HG02885 (cell line): ENCODE data around the gene HAX1.
"Not testable (repeated sequence)": the region's sequence is repeated elsewhere in the genome, so short reads cannot be mapped to it uniquely, and the experiment has no call there.

Experiments
- ATAC-seq: cut with Tn5 transposase; IDR thresholded peaks from one replicate; pipeline ENCODE4 v1.9.1; 2021; ENCODE audit warnings: mild to moderate bottlenecking; ENCODE audit not compliant: unreplicated experiment, poor library complexity

Gene HAX1

DNA sequence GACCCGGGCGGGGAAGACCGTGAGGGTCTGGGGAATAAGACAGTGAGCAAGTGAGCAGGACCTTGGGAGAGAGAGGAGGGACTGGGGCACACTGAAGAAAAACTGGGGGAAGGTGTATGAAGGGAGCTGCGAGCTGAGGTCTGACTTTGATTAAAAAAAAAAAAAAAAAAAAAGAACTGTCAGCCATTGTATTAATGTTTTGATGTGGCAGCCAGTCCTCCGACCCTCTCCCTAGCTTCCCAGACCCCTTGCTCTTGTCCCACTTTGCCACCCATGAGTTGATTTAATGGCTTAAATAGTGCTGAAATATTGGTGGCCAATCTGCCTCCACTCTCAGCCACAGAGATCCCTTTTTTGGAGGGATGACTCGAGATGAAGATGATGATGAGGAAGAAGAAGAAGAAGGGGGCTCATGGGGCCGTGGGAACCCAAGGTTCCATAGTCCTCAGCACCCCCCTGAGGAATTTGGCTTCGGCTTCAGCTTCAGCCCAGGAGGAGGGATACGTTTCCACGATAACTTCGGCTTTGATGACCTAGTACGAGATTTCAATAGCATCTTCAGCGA is 652 bp downstream of the HAX1 start:
- no peak for ATAC-seq

GRCh38 chr1:154276797-154277196 is 4.4 kb downstream of the HAX1 start:
- no peak for ATAC-seq

- ATAC-seq = not testable (repeated sequence)
Observed at GRCh38 chr1:154287591-154287990, 15.2 kb downstream of the HAX1 start.

- no peak for ATAC-seq
Observed at GRCh38 chr1:154288661-154289060, 16.2 kb downstream of the HAX1 start.

GRCh38 chr1:154290921-154291320 is 18.5 kb downstream of the HAX1 start:
- ATAC-seq = no peak

- ATAC-seq = no peak
Observed at GRCh38 chr1:154295408-154296235, 23.2 kb downstream of the HAX1 start.

DNA sequence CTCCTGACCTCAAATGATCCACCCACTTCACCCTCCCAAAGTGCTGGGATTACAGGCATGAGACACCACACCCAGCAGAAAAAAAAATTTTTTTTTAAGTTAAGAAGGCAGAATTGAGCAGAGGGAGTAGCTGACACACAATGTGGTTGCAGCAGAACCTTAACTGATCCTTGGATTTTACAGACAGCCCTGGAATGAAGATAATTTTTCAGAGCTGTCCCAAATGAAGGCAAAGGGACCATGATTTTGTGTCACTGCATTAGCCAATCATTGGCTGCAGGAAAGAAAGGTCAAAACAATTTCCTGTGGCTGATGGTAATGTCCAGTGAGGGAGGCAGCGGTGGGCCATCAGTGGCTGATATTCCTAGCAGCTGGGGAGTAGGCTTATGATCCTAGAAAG is 29.2 kb downstream of the HAX1 start:
- ATAC-seq = no peak

DNA sequence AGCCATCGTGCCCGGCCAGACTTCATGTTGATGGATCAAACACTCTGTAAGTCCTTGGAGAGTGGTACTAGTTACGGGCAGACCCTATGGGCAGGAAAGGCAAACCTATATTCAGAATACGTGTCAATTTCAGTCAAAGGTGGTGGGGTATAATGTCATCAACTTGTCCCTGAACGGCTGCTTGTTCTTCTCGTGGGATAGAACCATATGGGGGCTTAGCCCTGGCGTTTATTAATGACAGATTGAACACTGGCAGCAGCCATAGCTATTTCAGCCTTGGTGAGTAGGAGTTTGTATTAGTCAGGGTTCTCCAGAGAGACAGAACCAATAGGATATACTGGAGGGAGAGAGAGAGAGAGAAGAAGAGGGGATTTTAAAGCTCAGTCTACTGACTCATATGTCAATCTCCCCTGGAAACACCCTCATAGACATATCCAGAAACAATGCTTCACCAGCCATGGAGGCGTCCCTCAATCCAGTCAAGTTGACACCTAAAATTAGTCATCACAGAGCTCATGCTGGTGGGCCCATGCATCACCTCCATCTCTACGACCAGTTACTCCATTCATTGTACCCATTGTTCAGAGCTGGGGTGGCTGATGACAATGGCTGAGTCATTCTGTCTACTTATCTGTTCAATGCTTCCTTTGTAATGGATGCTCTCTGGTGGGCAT is 32.4 kb downstream of the HAX1 start:
- ATAC-seq = no peak

GRCh38 chr1:154306151-154306550 is 33.7 kb downstream of the HAX1 start:
- ATAC-seq = no peak

- ATAC-seq = not testable (repeated sequence)
Observed at GRCh38 chr1:154307670-154308270, 35.3 kb downstream of the HAX1 start.

DNA sequence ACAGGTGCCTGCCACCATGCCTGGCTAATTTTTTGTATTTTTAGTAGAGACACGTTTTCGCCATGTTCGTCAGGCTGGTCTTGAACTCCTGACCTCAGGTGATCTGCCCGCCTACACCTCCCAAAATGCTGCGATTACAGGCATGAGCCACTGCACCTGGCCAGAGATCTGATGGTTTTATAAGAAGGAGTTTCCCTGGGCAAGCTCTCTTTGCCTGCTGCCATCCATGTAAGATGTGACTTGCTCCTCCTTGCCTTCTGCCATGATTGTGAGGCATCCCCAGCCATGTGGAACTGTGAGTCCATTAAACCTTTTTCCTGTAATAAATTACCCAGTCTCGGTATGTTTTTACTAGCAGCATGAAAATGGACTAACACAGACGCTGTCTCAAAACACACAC is 36.7 kb downstream of the HAX1 start:
- not testable (repeated sequence) for ATAC-seq

DNA sequence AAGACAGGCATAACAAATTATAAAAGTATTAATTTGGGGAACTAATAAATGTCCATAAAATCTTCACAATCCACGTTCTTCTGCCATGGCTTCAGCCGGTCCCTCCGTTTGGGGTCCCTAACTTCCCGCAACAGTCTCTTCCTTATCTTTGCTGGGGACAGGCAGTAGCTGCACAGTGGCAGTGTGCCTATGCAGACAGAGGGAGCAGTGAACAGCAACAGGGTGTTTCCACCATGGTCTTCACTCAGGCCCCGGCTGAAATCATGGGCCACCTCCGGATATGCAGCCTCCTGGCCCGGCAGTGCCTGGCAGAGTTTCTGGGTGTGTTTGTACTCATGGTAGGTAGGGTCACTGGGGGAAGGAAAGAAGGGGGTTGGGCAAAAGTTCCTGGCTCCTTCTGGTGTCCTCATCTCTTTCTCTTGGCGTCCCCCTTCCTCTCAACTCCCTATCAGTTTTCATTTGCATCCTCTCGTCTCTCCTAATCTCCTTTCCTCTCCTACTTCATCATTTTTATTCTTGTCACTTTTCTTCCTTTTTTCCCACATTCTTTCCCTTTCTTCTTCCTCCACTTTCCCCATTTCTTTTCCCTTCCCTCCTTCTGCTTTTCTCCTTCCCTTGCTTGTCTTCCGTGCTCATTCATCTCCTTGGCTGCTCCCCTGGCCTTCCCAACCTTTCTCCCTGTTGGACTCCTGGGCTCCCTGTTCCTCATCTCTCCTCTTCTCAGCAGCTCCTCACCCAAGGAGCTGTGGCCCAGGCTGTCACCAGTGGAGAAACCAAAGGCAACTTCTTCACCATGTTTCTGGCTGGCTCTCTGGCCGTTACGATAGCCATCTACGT is 40.0 kb downstream of the HAX1 start:
- not testable (repeated sequence) for ATAC-seq

DNA sequence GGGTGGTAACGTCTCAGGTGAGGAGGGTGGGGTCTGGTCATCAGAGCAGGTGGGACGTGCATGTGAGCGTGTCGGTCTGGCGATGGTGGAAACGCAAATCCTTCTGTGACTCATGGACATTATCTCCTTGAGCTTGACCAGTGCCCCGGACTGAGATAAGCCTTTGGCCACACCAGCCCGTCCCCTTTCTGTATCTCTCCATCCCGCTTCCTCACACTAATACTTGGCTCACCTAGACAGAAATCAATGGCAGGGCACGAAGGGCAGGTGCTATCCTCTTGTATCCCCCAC is 40.6 kb downstream of the HAX1 start:
- ATAC-seq = no peak

DNA sequence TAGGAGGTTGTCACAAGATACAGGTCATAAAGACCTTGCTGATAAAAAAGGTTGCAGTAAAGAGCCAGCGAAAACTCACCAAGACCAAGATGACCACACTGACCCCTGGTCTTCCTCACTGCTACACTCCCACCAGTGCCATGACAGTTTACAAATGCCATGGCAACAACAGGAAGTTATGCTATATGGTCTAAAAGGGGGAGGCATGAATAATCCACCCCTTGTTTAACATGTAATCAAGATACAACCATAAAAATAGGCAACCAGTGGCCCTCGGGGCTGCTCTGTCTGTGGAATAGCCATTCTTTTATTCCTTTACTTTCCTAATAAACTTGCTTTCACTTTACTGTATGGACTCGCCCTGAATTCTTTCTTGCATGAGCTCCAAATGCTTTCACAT is 41.8 kb downstream of the HAX1 start:
- not testable (repeated sequence) for ATAC-seq

DNA sequence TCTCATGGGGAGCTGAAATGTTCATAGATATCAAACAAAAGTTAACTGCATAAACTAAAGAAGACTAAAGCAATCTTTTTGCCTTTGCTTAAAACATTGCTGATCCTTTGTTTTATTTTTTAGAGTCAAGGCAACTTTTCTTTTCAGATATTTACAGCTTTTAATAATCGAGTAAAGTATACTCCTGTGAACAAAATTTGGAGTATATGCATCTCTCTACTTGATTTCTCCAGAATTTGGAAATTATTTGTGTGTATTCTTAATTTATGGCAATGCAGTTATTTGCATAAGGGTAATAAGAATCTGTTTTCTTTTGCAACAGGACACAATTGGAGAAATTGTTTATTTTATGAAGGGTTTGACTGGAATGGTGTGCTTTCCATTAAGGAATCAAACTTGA is 44.3 kb downstream of the HAX1 start:
- no peak for ATAC-seq

DNA sequence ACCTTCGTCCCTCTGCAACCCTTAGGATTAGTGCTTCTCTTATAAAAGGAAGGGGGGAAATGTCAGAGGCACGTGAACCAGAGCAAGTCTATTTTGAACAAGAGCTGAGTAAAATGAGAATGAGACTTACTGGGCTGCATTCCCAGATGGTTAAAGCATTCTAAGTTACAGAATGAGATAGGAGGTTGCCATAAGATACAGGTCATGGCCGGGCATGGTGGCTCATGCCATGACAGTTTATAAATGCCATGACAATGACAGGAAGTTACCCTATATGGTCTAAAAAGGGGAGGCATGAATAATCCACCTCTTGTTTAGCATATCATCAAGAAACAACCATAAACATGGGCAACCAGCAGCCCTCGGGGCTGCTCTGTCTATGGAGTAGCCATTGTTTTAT is 46.0 kb downstream of the HAX1 start:
- ATAC-seq = no peak

- ATAC-seq = no peak
Observed at GRCh38 chr1:154320882-154321608, 48.6 kb downstream of the HAX1 start, which contains the start of gene AQP10. Gene AQP10, plus strand, starts transcription at chr1:154321093. Its CDS starts 63 bp downstream, at chr1:154321156.

DNA sequence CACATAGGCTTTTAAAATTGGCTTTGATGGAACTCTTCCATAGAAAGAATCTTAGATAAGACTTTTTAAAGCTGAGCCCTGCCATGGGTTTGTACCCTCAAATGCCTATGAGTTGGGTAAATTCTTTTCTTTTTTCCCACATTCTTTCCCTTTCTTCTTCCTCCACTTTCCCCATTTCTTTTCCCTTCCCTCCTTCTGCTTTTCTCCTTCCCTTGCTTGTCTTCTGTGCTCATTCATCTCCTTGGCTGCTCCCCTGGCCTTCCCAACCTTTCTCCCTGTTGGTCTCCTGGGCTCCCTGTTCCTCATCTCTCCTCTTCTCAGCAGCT is 49.1 kb downstream of the HAX1 start:
- ATAC-seq = not testable (repeated sequence)

- no peak for ATAC-seq
Observed at GRCh38 chr1:154323493-154323892, 51.1 kb downstream of the HAX1 start.

GRCh38 chr1:154324241-154324640 is 51.8 kb downstream of the HAX1 start:
- no peak for ATAC-seq
